ENCODE results near the gene COL7A1. TPM values are rescaled to one million over a fixed set of nuclear protein-coding genes. Genes with fewer than 3 reads are reported as not detected.
A peak's percentile ranks its signal among the peaks of the same experiment; 100 is the strongest.

The COL7A1 gene
- total RNA-seq, 1 donor from 2014 or later = 22.2 TPM

DNA sequence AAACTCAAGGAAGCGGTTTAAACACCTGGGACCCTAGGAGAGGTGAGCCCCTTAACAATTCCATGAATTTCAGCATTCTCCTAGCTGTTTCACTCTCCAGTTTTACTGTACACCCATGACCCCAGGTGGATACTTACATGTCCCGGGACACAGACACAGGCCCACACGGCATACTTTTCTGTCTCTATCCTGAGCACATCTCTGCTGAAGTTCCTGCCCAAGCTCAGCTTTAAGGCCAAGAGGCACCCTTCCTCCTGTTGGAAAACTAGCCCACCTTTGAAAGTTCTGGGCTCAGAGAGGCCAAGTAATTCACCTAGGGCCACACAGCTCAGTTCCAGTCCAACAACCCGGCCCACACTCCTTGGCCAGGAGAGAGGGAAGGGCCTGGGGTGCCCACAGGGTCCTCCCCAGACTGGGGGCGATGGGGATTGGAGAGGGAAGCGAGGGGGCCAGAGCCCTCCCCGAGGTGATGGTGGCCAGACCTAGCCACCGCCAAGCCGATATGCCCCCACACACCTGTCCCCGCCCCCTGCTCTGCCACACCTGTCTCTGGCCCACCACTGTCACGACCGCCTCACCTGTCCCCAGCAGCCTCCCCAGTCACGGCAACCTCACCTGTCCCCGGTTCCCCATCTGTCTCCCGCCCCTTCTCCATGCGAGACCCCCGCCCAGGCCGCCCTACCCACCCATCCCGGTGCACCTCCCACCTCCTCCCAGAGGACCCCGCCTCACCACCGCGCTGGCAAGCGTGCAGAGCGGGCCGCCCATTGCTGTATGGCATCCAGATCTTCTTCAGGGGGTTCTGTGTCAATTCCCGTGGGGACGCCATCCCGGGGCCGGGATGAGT is 39.0 kb downstream of the COL7A1 start:
- no peaks in the 10 kb centered on the region for H3K9me3 ChIP-seq
- no peaks in the 10 kb centered on the region for H3K27me3 ChIP-seq
- H3K4me3 ChIP-seq = peak overlapping the region; percentile 57 to 83
- H3K36me3 ChIP-seq = no peaks in the 10 kb centered on the region
- peak overlapping the region; percentile 44 to 84 for H3K27ac ChIP-seq
- TF ChIP-seq, protein P1, sequence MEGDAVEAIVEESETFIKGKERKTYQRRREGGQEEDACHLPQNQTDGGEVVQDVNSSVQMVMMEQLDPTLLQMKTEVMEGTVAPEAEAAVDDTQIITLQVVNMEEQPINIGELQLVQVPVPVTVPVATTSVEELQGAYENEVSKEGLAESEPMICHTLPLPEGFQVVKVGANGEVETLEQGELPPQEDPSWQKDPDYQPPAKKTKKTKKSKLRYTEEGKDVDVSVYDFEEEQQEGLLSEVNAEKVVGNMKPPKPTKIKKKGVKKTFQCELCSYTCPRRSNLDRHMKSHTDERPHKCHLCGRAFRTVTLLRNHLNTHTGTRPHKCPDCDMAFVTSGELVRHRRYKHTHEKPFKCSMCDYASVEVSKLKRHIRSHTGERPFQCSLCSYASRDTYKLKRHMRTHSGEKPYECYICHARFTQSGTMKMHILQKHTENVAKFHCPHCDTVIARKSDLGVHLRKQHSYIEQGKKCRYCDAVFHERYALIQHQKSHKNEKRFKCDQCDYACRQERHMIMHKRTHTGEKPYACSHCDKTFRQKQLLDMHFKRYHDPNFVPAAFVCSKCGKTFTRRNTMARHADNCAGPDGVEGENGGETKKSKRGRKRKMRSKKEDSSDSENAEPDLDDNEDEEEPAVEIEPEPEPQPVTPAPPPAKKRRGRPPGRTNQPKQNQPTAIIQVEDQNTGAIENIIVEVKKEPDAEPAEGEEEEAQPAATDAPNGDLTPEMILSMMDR (IDR thresholded peaks at IDR 0.05) = no peak
- H3K4me1 ChIP-seq = peaks cover 15 to 33% of the 10 kb centered on the region in 2 donors
- no peak for DNase-seq (ENCODE audit: low spot score in 2 of 2)
- intact Hi-C loops (cut with DNase I) = loop anchor here (2.0 to 5.0 kb wide), 6 partner anchors 51 to 131 kb away; partner anchors contain the start of genes NCKIPSD, SHISA5, SLC26A6 and UQCRC1

DNA sequence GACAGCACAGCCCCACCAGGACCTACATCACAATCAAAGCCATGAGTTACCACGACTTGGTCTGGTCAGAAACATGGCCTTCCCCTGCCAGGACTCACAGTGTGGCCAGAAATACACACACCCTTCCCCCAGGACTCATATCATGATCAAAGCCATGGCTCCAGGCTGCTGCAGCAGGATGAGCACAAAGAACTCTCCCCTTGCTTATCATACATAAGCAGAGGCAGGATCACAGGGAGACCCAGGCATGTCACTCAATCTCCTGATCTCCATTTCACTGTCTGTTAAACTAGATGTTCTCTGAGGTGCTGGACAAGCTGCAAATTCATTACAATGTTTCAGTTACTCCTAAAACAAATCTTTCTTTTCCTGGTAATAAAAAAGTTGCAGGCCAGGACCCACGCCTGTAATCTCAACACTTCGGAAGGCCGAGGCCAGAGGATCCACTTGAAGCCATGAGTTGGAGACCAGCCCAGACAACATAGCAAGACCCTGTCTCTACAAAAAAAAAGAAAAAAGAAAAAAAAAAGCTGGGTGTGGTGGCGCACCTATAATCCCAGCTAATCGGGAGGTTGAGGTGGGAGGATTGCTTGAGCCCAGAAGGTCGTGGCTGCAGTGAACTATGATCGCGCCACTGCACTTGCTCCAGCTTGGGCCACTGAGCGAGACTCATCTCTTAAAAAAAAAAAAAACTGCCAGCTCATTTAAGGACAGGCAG is 39.7 kb downstream of the COL7A1 start:
- peak overlapping the region in 1 of 2 donors; percentile 83 for H3K4me3 ChIP-seq
- H3K36me3 ChIP-seq = no peaks in the 10 kb centered on the region
- no peak overlapping the region for H3K27ac ChIP-seq
- H3K27me3 ChIP-seq = no peaks in the 10 kb centered on the region
- peaks cover 13 to 26% of the 10 kb centered on the region in 2 donors for H3K4me1 ChIP-seq
- H3K9me3 ChIP-seq = no peaks in the 10 kb centered on the region
- DNase-seq (ENCODE audit: low spot score in 2 of 2) = no peak
- intact Hi-C loops (cut with DNase I) = loop anchor here (5.0 kb wide), 1 partner anchor 132 kb away; the partner anchor contains the start of gene NCKIPSD
- TF ChIP-seq, protein P1 (IDR thresholded peaks at IDR 0.05) = no peak

DNA sequence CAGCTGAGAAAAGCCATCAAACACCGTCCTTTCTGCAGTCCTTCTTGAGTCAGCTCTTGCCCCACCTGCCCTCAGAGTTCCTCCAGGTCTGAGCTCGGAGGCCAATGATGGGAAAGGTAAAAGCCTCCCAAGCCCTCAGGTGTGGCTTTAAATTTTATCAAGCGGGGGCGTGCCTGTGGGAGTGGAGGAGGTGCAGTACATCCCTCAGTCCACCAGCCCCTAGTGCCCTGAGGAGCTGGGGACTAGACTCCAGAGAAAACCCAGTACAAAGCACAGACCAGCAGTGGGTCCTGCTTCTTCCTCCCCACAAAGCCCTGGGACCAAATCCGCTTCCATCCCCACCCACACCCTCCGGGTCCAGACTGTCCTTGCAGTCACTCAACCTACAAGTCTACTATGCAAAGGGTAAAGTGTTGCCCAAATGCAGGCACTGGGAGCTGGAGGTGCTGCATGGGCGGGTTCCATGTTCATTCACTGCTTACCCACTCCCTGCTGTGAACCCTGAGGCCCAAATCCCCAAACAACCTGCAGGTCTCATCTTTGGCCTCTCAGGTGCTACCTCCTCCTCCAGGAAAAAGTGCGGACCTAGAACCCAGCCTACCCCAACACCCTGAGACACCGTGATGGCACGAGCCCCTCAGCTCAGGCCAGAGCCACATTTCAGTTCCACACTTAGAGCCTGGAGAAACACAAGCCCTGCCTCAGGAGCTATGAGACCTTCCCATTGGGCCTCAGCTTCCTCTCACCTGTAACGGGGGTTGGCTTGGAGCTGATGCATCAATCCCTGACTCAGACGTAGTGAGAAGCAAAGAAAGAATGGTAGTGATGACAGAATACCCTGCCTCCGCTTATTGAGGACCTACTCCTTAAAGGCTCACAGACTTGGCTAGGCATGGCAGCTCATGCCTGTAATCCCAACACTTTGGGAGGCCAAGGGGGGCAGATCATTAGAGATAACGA is 41.0 kb downstream of the COL7A1 start:
- no peak for DNase-seq (ENCODE audit: low spot score in 2 of 2)
- Histone ChIP-seq H3K4me3 (no peak overlapping the region), H3K36me3 (peaks cover 0 to 6% of the 10 kb centered on the region in 2 donors), H3K27me3 (no peaks in the 10 kb centered on the region), H3K27ac (no peak overlapping the region), H3K4me1 (peaks cover 7 to 14% of the 10 kb centered on the region in 2 donors), H3K9me3 (no peaks in the 10 kb centered on the region)
- TF ChIP-seq, protein P1 (IDR thresholded peaks at IDR 0.05) = no peak
- intact Hi-C loops (cut with DNase I) = no loop called here

DNA sequence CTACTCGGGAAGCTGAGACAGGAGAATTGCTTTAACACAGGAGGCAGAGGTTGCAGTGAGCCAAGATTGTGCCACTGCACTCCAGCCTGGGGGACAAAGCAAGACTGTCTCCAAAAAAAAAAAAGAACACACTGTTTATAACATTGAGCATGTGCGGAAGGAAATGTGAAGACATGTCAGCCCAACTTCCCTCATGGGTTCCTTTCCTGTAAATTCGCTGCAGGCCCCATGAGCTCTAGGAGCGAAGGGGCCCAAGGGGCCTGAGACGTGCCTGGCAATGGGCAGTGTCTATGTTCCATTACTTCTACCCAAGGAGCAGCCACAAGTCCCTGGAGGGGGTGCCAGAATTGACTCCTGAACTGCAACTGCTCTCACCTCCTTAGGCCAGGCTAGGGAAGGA is 41.8 kb downstream of the COL7A1 start:
- Histone ChIP-seq H3K27ac (no peak overlapping the region), H3K4me1 (peaks cover 7 to 13% of the 10 kb centered on the region in 2 donors), H3K27me3 (no peaks in the 10 kb centered on the region), H3K9me3 (no peaks in the 10 kb centered on the region), H3K36me3 (peaks cover 0 to 8% of the 10 kb centered on the region in 2 donors), H3K4me3 (no peak overlapping the region)
- intact Hi-C loops (cut with DNase I) = no loop called here
- TF ChIP-seq, protein P1 (IDR thresholded peaks at IDR 0.05) = no peak
- DNase-seq (ENCODE audit: low spot score in 2 of 2) = no peak
